Small intestine (tissue), 7 donors: ENCODE data around the gene CCL21. TPM values are rescaled to one million over a fixed set of nuclear protein-coding genes. Genes with fewer than 3 reads are reported as not detected.
"Not testable (repeated sequence)": the region's sequence is repeated elsewhere in the genome, so short reads cannot be mapped to it uniquely, and the experiment has no call there.

ENCODE experiments used
- DNase-seq, 2 donors: peaks; one replicate each; pipeline versions ENCODE4 v3.0.0 to v3.0.0-alpha.2; 2013
- FAIRE-seq: peaks from 2 replicates; lab custom pipeline; 2012; peaks lifted over from hg19 to GRCh38; lab: Jason Lieb, UNC
- H3K27ac ChIP-seq, 3 donors: one replicate each; pipeline ENCODE4 v1.5.1; 2013; ENCODE audit warnings: low read length in 2 of 3, mild to moderate bottlenecking in 2 of 3, control low read depth in 1 of 3, inconsistent platforms in 1 of 3, low read depth in 1 of 3, moderate library complexity in 1 of 3
- H3K27me3 ChIP-seq, 3 donors: one replicate each; pipeline ENCODE4 v1.6.1; 2013; ENCODE audit warnings: low read length in 3 of 3, inconsistent platforms in 1 of 3; ENCODE audit not compliant: control insufficient read depth in 3 of 3, insufficient read depth in 3 of 3
- H3K36me3 ChIP-seq, 3 donors: one replicate each; pipeline ENCODE4 v1.6.1; 2013; ENCODE audit warnings: low read length in 3 of 3, inconsistent platforms in 1 of 3, low read depth in 1 of 3, mild to moderate bottlenecking in 1 of 3, moderate library complexity in 1 of 3; ENCODE audit not compliant: control insufficient read depth in 3 of 3, insufficient read depth in 2 of 3
- H3K4me1 ChIP-seq, 3 donors: one replicate each; pipeline ENCODE4 v1.6.1; 2013; ENCODE audit warnings: low read length in 2 of 3, inconsistent platforms in 1 of 3, low read depth in 1 of 3, mild to moderate bottlenecking in 1 of 3, moderate library complexity in 1 of 3; ENCODE audit not compliant: control insufficient read depth in 3 of 3, insufficient read depth in 2 of 3
- H3K4me3 ChIP-seq, 3 donors: one replicate each; pipeline ENCODE4 v1.5.1; 2013; ENCODE audit warnings: low read length in 3 of 3, control low read depth in 1 of 3, inconsistent platforms in 1 of 3, low read depth in 1 of 3, mild to moderate bottlenecking in 1 of 3, moderate library complexity in 1 of 3
- H3K9me3 ChIP-seq, 2 donors: one replicate each; pipeline ENCODE4 v1.6.1; 2013; ENCODE audit warnings: low read depth in 1 of 2, low read length in 1 of 2; ENCODE audit not compliant: control insufficient read depth in 2 of 2, insufficient read depth in 1 of 2
- WGBS, 3 donors: extraction: QIAGEN DNeasy Blood & Tissue Kit; methylation state at CpG; one replicate each; pipeline ENCODE4 v1.1.7; 2013; 5-methylcytosine and 5-hydroxymethylcytosine counted together
- polyA plus RNA-seq, 4 donors: library from polyadenylated mRNA; stranded (reverse) in 3 of 4; unstranded in 1 of 4; fragments of 200-250 nt in 3 of 4; fragments of 120-200 nt in 1 of 4; gene quantifications; one replicate each; pipeline versions ENCODE4 v1.2.1 to v1.2.3, GENCODE V29; 2013
- donor health status: healthy with polysubstance abuse.
- donor health status: control.
- donor health status: control.
- donor health status: Bipolar disorder and iron deficiency.
- donor health status: healthy.

Gene CCL21
- polyA plus RNA-seq, 4 donors = 2.2 to 286 (median 26.7) TPM

DNA sequence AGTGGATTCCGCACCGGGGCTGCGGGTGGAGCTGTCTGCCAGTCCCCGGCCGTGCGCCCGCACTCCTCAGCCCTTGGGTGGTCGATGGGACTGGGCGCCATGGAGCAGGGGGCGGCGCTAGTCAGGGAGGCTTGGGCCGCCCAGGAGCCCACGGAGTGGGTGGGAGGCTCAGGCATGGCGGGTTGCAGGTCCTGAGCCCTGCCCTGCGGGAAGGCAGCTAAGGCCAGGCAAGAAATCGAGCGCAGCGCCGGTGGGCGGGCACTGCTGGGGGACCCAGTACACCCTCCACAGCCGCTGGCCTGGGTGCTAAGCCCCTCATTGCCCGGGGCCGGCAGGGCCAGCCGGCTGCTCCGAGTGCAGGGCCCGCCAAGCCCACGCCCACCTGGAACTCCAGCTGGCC is 30.2 kb upstream of the CCL21 start:
- not testable (repeated sequence) for H3K36me3 ChIP-seq, H3K27me3 ChIP-seq, H3K4me1 ChIP-seq, H3K4me3 ChIP-seq, FAIRE-seq, H3K9me3 ChIP-seq, H3K27ac ChIP-seq, DNase-seq
- 96 to 99% (median 97%) methylated on average over 16 to 27 of the region's 27 CpGs for WGBS, 3 donors

DNA sequence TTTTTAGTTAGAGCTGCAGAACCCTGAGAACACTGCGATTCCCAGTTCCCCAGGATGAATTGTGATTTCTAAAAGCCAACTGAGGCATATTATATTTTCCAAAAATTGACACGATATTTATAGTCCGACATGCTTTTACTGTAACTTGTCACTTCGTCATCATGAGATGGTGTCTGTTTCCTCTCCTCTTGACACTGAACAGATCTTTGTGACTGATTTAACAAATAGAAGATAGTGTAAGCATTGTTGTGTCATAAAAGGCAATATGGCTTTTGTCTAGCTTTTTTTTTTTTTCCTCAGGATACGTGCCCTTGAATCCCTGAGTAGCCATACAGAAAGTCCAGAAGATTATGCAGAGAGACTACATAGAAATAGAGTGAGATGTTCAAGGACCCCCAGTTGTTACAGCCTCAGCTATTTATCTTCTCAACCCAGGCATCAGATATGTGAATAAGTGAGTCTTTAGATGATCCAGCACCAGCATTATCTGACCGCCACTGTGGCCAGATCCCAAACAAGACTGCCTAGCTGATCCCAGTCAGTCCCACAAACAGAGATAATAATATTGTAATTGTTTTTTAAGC is 27.8 kb upstream of the CCL21 start:
- no peak for FAIRE-seq
- DNase-seq = no peak
- Histone ChIP-seq H3K27ac (no peak overlapping the region), H3K4me1 (no peaks in the 10 kb centered on the region), H3K36me3 (no peaks in the 10 kb centered on the region), H3K27me3 (no peaks in the 10 kb centered on the region), H3K9me3 (no peaks in the 10 kb centered on the region), H3K4me3 (no peak overlapping the region)
- 54 to 70% (median 59%) methylated on average over 6 of the region's 6 CpGs for WGBS, 3 donors

DNA sequence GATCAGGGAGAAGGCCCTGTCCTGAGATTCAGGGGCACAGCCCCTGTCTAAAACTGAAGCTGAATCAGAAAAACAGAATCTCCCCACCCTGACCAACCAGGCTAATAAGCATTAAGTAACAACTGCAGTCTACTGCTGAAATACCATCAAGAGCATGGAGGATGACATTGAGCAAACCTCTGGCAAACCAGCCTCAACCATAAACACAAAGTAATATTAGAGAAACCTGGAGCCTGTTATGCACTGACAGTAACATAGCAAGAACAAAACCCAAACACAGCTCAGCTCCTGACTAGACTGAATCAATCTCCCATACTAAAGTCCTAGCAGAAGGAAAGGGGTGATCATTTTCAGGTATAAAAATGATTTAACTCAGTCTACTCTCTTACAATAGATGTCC is 24.8 kb upstream of the CCL21 start:
- FAIRE-seq = no peak
- DNase-seq = no peak

DNA sequence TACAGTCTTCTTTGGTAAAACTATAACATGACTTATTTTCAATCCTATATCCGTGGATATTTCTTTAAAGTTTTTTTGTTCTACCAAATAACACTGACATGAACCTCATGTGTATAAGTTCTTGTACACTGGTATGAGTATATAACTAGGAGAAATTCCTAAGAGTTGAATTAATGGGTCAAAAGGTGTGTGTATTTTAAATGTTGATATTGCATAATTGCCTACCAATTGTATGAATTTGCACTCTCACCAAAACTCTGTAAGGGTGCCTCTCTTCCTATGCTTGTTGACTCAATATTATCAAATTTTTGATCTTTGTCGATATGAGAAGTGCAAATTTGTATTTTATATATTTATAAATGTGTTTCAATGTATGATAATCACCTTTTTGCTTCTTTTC is 22.9 kb upstream of the CCL21 start:
- FAIRE-seq (no peak), DNase-seq (no peak)
- WGBS, 3 donors = 73 to 80% (median 76%) methylated on average over 2 of the region's 2 CpGs

More for the DNA sequence above, 24.8 kb upstream of the CCL21 start:
- no peaks in the 10 kb centered on the region for H3K4me1 ChIP-seq
- H3K27ac ChIP-seq = no peak overlapping the region
- H3K27me3 ChIP-seq = no peaks in the 10 kb centered on the region
- no peaks in the 10 kb centered on the region for H3K36me3 ChIP-seq
- H3K4me3 ChIP-seq = no peak overlapping the region
- no peaks in the 10 kb centered on the region for H3K9me3 ChIP-seq

DNA sequence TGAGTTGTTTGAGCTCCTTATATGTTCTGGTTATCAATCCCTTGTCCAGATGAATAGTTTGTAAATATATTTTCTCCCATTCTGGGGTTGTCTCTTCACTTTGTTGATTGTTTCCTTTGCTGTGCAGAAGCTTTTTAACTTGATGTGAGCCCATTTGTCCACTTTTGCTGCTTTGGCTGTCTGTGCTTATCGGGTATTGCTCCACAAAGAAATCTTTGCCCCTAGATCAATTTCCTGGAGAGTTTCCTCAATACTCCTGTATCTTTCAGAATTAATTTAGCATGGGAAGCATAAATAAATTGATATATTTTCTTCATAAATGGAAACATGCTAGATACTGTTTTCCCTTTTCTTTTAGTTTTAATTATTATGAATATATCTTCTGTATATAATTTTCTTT is 22.5 kb upstream of the CCL21 start:
- 68 to 82% (median 72%) methylated on average over 1 of the region's 1 CpG for WGBS, 3 donors
- H3K27me3 ChIP-seq = no peaks in the 10 kb centered on the region
- H3K9me3 ChIP-seq = no peaks in the 10 kb centered on the region
- FAIRE-seq (no peak), DNase-seq (no peak)
- H3K4me3 ChIP-seq = no peak overlapping the region
- H3K27ac ChIP-seq = no peak overlapping the region
- no peaks in the 10 kb centered on the region for H3K36me3 ChIP-seq
- no peaks in the 10 kb centered on the region for H3K4me1 ChIP-seq

More for the DNA sequence above, 22.9 kb upstream of the CCL21 start:
- no peaks in the 10 kb centered on the region for H3K36me3 ChIP-seq
- H3K4me3 ChIP-seq = no peak overlapping the region
- no peaks in the 10 kb centered on the region for H3K9me3 ChIP-seq
- H3K4me1 ChIP-seq = no peaks in the 10 kb centered on the region
- H3K27ac ChIP-seq = no peak overlapping the region
- no peaks in the 10 kb centered on the region for H3K27me3 ChIP-seq

DNA sequence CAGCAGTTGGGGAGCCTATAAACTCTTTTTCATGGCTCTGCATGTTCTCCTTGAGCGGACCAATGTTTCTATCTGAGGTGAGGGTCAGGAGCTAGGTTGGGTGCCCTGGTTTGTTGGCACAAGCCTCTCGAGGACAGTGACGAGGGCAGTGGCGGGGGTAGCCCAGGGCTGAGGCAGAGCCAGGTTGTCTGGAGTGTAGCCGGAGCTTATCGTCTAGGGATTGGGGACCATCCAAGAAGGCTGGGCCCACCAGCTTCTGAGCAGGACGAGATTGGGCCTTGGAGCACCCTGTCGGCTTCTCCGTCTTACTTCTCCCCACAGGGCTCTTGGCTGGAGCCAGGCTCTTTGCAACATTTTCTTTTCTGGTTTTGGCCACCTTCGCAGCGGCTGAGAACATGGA is 13.2 kb upstream of the CCL21 start:
- FAIRE-seq (no peak), DNase-seq (no peak)
- Histone ChIP-seq H3K4me1 (no peaks in the 10 kb centered on the region), H3K4me3 (no peak overlapping the region), H3K36me3 (no peaks in the 10 kb centered on the region), H3K9me3 (no peaks in the 10 kb centered on the region), H3K27ac (no peak overlapping the region), H3K27me3 (no peaks in the 10 kb centered on the region)
- 87 to 92% (median 91%) methylated on average over 11 of the region's 11 CpGs for WGBS, 3 donors

GRCh38 chr9:34719769-34720025 is 9.8 kb upstream of the CCL21 start:
- not testable (repeated sequence) for H3K36me3 ChIP-seq, H3K4me3 ChIP-seq, FAIRE-seq, H3K9me3 ChIP-seq, H3K27ac ChIP-seq, H3K27me3 ChIP-seq, DNase-seq, H3K4me1 ChIP-seq

DNA sequence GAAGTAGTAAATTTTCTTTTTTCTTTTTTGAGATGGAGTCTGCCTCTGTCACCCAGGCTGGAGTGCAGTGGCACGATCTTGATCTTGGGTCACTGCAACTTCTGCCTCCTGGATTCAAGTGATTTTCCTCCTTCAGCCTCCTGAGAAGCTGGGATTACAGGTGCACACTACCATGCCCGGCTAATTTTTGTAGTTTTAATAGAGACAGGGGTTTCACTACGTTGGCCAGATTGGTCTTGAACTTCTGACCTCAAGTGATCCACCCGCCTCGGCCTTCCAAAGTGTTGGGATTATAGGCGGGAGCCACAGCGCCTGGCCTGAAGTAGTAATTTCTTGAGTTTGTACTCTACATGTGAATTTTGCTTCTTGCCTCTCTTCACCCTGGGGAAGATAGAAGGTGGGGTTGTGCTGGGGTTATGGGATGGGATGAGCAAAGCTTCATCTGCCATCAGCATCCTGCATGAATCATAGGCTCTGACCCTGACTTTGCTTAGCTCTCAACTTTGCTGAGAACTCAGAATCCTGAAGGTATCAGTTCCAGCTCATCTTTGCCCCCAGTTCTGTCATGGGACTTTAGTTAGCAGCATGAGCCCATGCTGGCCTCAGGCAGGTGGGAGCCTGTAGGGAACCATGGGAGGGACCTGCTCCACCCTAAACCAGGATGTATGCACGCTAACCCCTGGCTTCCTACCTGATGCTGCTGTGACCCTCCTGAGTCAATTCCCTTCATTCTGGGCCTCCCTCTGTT is 9.3 kb upstream of the CCL21 start:
- H3K4me3 ChIP-seq = no peak overlapping the region
- WGBS, 3 donors = 82 to 88% (median 83%) methylated on average over 8 of the region's 8 CpGs
- no peaks in the 10 kb centered on the region for H3K36me3 ChIP-seq
- H3K27me3 ChIP-seq = no peaks in the 10 kb centered on the region
- H3K9me3 ChIP-seq = no peaks in the 10 kb centered on the region
- no peaks in the 10 kb centered on the region for H3K4me1 ChIP-seq
- no peak overlapping the region for H3K27ac ChIP-seq
- FAIRE-seq (no peak), DNase-seq (no peak)
